Mesenchymal stem cell (in vitro differentiated cells and primary cell): ENCODE results near the gene ALDH5A1.

Source experiments
- DNase-seq: peaks from one replicate; pipeline ENCODE4 v3.0.0-alpha.2; 2013
- H2AFZ ChIP-seq: one replicate; pipeline ENCODE4 v1.6.1; 2013; ENCODE audit warnings: low read depth, mild to moderate bottlenecking, control low read depth, inconsistent platforms, low read length, moderate library complexity
- H2AK5ac ChIP-seq: 2 replicates; pipeline ENCODE4 v1.6.1; 2013; ENCODE audit warnings: low read length, moderate library complexity, mild to moderate bottlenecking, inconsistent platforms; ENCODE audit not compliant: severe bottlenecking
- H2BK120ac ChIP-seq: one replicate; pipeline ENCODE4 v1.6.1; 2013; ENCODE audit warnings: low read depth, mild to moderate bottlenecking, inconsistent platforms, low read length, moderate library complexity
- H2BK12ac ChIP-seq, 2 experiments: one replicate each; pipeline ENCODE4 v1.6.1; 2013; ENCODE audit warnings: inconsistent platforms in 2 of 2, low read length in 2 of 2, mild to moderate bottlenecking in 2 of 2, moderate library complexity in 2 of 2, control low read depth in 1 of 2
- H2BK15ac ChIP-seq: one replicate; pipeline ENCODE4 v1.6.1; 2013; ENCODE audit warnings: mild to moderate bottlenecking, low read depth, inconsistent platforms; ENCODE audit not compliant: poor library complexity, severe bottlenecking
- H2BK5ac ChIP-seq: 2 replicates; pipeline ENCODE4 v1.6.1; 2013; ENCODE audit warnings: low read depth, mild to moderate bottlenecking, low read length, control low read depth, inconsistent platforms; ENCODE audit not compliant: poor library complexity, severe bottlenecking
- H3K14ac ChIP-seq, 2 experiments: one replicate each; pipeline ENCODE4 v1.6.1; 2013; ENCODE audit warnings: inconsistent platforms in 2 of 2, low read length in 2 of 2, control low read depth in 1 of 2, mild to moderate bottlenecking in 1 of 2, moderate library complexity in 1 of 2
- H3K18ac ChIP-seq, 2 experiments: one replicate each; pipeline ENCODE4 v1.6.1; 2013; ENCODE audit warnings: inconsistent platforms in 2 of 2, low read length in 2 of 2, control low read depth in 1 of 2, low read depth in 1 of 2, mild to moderate bottlenecking in 1 of 2
- H3K23ac ChIP-seq, 2 experiments: one replicate each; pipeline ENCODE4 v1.6.1; 2013; ENCODE audit warnings: inconsistent platforms in 2 of 2, low read length in 2 of 2, mild to moderate bottlenecking in 2 of 2, moderate library complexity in 2 of 2, control low read depth in 1 of 2
- H3K27ac ChIP-seq: 2 replicates; pipeline ENCODE4 v1.5.1; 2013; ENCODE audit warnings: mild to moderate bottlenecking, moderate library complexity, low read length, control low read depth, inconsistent platforms; ENCODE audit not compliant: poor library complexity, severe bottlenecking
- H3K27me3 ChIP-seq, 2 experiments: 2 replicates each; pipeline versions ENCODE4 v1.6.1 to v1.7.0; 2013; ENCODE audit warnings: low read length in 2 of 2, mild to moderate bottlenecking in 2 of 2, moderate library complexity in 2 of 2, control low read depth in 1 of 2, inconsistent platforms in 1 of 2; ENCODE audit not compliant: control insufficient read depth in 1 of 2, insufficient read depth in 1 of 2
- H3K36me3 ChIP-seq, 2 experiments: 2 replicates each; pipeline versions ENCODE4 v1.6.1 to v1.7.0; 2013; ENCODE audit warnings: low read length in 2 of 2, control low read depth in 1 of 2, inconsistent platforms in 1 of 2, low read depth in 1 of 2, mild to moderate bottlenecking in 1 of 2; ENCODE audit not compliant: insufficient read depth in 2 of 2, control insufficient read depth in 1 of 2
- H3K4ac ChIP-seq, 2 experiments: one replicate each; pipeline ENCODE4 v1.6.1; 2013; ENCODE audit warnings: inconsistent platforms in 2 of 2, low read length in 2 of 2, mild to moderate bottlenecking in 2 of 2, moderate library complexity in 2 of 2, control low read depth in 1 of 2, low read depth in 1 of 2
- H3K4me1 ChIP-seq: 2 replicates; pipeline ENCODE4 v1.6.1; 2013; ENCODE audit warnings: low read depth, low read length, control low read depth; ENCODE audit not compliant: control insufficient read depth, insufficient read depth
- H3K4me2 ChIP-seq: 2 replicates; pipeline ENCODE4 v1.6.1; 2013; ENCODE audit warnings: low read length, mild to moderate bottlenecking, inconsistent platforms; ENCODE audit not compliant: poor library complexity, severe bottlenecking
- H3K4me3 ChIP-seq, 2 experiments: 2 replicates each; pipeline versions ENCODE4 v1.5.1 to v1.7.0; 2013; ENCODE audit warnings: low read length in 2 of 2, mild to moderate bottlenecking in 2 of 2, control low read depth in 1 of 2, low read depth in 1 of 2; ENCODE audit not compliant: insufficient read depth in 1 of 2
- H3K79me1 ChIP-seq: replicated peaks from 2 replicates; pipeline ENCODE4 v1.6.1; 2013; ENCODE audit warnings: mild to moderate bottlenecking, control low read depth, low read length, inconsistent platforms; ENCODE audit not compliant: poor library complexity, severe bottlenecking
- H3K9ac ChIP-seq: 2 replicates; pipeline ENCODE4 v1.7.0; 2013; ENCODE audit warnings: mild to moderate bottlenecking, low read length, moderate library complexity
- H3K9me3 ChIP-seq: 2 replicates; pipeline ENCODE4 v1.7.0; 2013; ENCODE audit warnings: mild to moderate bottlenecking, low read length; ENCODE audit not compliant: control insufficient read depth
- H4K8ac ChIP-seq: one replicate; pipeline ENCODE4 v1.6.1; 2013; ENCODE audit warnings: inconsistent platforms, mild to moderate bottlenecking, low read length, moderate library complexity
- H4K91ac ChIP-seq: one replicate; pipeline ENCODE4 v1.6.1; 2013; ENCODE audit warnings: mild to moderate bottlenecking, low read length, inconsistent platforms
- WGBS: methylation state at CpG from one replicate; pipeline ENCODE4 v1.1.7; 2013; ENCODE audit warnings: mixed read lengths; 5-methylcytosine and 5-hydroxymethylcytosine counted together

The ALDH5A1 gene

DNA sequence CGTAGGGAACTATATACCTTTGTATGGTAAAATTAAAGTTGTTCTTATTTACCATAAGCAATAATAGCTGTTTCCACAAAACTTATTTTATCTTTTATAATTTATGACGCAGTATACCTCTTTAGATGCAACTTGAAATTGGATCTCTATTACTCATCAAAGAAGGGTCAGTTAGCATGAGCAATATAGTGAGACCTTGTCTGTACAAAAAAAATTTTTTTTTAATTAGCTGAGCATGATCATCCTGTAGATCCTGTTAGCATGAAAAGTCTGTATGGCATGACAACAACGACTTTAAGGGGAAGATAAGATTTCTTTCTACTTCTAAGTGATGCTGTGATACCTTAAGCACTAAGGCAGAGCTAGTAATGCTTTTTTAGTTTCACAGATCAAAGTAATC is 5.9 kb downstream of the ALDH5A1 start:
- Histone ChIP-seq H4K91ac (no peak overlapping the region), H2AK5ac (no peak overlapping the region), H3K23ac (no peak overlapping the region), H3K27me3 (peaks cover 0 to 18% of the 10 kb centered on the region in 2 experiments), H3K18ac (no peak overlapping the region), H3K4me1 (no peaks in the 10 kb centered on the region), H4K8ac (no peak overlapping the region), H3K9ac (no peak overlapping the region), H3K9me3 (no peaks in the 10 kb centered on the region), H3K14ac (no peak overlapping the region), H3K4me3 (no peak overlapping the region), H3K36me3 (peaks cover 0 to 4% of the 10 kb centered on the region in 2 experiments), H3K4me2 (no peak overlapping the region), H2BK120ac (no peak overlapping the region), H2AFZ (no peak overlapping the region), H3K79me1 (no peaks in the 10 kb centered on the region), H3K4ac (no peak overlapping the region), H2BK12ac (no peak overlapping the region), H2BK5ac (no peak overlapping the region), H2BK15ac (no peak overlapping the region), H3K27ac (no peak overlapping the region)
- WGBS: no CpG with 5 or more reads among the region's 3 CpGs
- no peak for DNase-seq

GRCh38 chr6:24501374-24501773 is 6.6 kb downstream of the ALDH5A1 start:
- H2BK12ac ChIP-seq: no peak overlapping the region
- no peak overlapping the region for H2BK120ac ChIP-seq
- H3K27me3 ChIP-seq: peaks cover 0 to 11% of the 10 kb centered on the region in 2 experiments
- no peak overlapping the region for H2BK15ac ChIP-seq
- H3K9ac ChIP-seq: no peak overlapping the region
- H3K79me1 ChIP-seq: no peaks in the 10 kb centered on the region
- no peak overlapping the region for H3K27ac ChIP-seq
- no peak overlapping the region for H3K4me3 ChIP-seq
- H3K4me1 ChIP-seq: no peaks in the 10 kb centered on the region
- H3K4ac ChIP-seq: no peak overlapping the region
- H2BK5ac ChIP-seq: no peak overlapping the region
- H2AK5ac ChIP-seq: no peak overlapping the region
- peaks cover 0 to 4% of the 10 kb centered on the region in 2 experiments for H3K36me3 ChIP-seq
- no peaks in the 10 kb centered on the region for H3K9me3 ChIP-seq
- no peak overlapping the region for H3K4me2 ChIP-seq
- no peak overlapping the region for H4K8ac ChIP-seq
- H2AFZ ChIP-seq: no peak overlapping the region
- WGBS: 60% methylated on average over 2 of the region's 2 CpGs
- H3K14ac ChIP-seq: no peak overlapping the region
- H3K23ac ChIP-seq: no peak overlapping the region
- no peak overlapping the region for H4K91ac ChIP-seq
- DNase-seq: no peak
- H3K18ac ChIP-seq: no peak overlapping the region

DNA sequence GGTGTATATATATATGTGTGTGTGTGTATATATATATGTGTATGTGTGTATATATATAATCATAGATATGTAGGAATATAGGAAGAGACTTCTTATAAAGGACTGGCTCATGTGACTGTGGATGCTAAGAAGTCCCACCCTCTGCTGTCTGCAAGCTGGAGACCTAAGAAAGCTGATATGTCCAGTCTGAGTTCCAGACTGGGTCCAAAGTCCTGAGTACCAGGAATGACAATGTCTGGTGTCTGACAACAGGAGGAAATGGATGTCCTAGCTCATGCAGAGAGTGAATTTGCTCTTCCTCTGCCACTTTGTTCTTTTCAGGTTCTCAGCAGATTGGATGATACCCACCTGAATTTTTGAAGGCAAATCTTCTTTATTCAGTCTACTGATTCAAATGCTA is 7.1 kb downstream of the ALDH5A1 start:
- no peak overlapping the region for H3K4me2 ChIP-seq
- no peaks in the 10 kb centered on the region for H3K79me1 ChIP-seq
- H3K27me3 ChIP-seq: peaks cover 0 to 6% of the 10 kb centered on the region in 2 experiments
- no peak overlapping the region for H2AFZ ChIP-seq
- no peak overlapping the region for H3K4me3 ChIP-seq
- H3K27ac ChIP-seq: no peak overlapping the region
- H2BK120ac ChIP-seq: no peak overlapping the region
- H4K91ac ChIP-seq: no peak overlapping the region
- DNase-seq: no peak
- no peaks in the 10 kb centered on the region for H3K9me3 ChIP-seq
- no peak overlapping the region for H4K8ac ChIP-seq
- no peak overlapping the region for H3K4ac ChIP-seq
- H3K36me3 ChIP-seq: peaks cover 0 to 4% of the 10 kb centered on the region in 2 experiments
- no peak overlapping the region for H3K23ac ChIP-seq
- no peak overlapping the region for H3K9ac ChIP-seq
- H3K18ac ChIP-seq: no peak overlapping the region
- no peak overlapping the region for H2BK5ac ChIP-seq
- H3K14ac ChIP-seq: no peak overlapping the region
- H2AK5ac ChIP-seq: no peak overlapping the region
- no peak overlapping the region for H2BK15ac ChIP-seq
- no peak overlapping the region for H2BK12ac ChIP-seq
- H3K4me1 ChIP-seq: no peaks in the 10 kb centered on the region

DNA sequence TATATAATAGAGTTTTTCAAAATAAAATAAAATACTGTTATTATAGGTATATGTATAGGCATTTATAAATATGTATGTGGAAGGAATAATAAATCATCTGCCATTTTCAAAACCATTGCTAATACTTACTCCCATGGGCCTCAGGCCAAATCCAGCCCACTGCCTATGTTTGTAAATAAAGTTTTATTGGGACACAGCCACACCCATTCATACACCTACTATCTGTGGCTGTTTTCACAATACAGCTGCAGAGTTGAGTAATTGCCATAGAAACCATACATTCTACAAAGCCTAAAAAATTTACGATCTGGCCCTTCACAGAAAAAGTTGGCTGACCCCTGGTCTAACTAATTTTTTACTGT is 9.5 kb downstream of the ALDH5A1 start:
- no peak for DNase-seq
- no peaks in the 10 kb centered on the region for H3K79me1 ChIP-seq
- no peaks in the 10 kb centered on the region for H3K9me3 ChIP-seq
- no peak overlapping the region for H3K4ac ChIP-seq
- no peak overlapping the region for H2BK5ac ChIP-seq
- no peak overlapping the region for H3K27ac ChIP-seq
- H3K14ac ChIP-seq: no peak overlapping the region
- H3K4me2 ChIP-seq: no peak overlapping the region
- H3K23ac ChIP-seq: no peak overlapping the region
- no peak overlapping the region for H4K91ac ChIP-seq
- H2AK5ac ChIP-seq: no peak overlapping the region
- no peak overlapping the region for H2AFZ ChIP-seq
- H3K36me3 ChIP-seq: peaks cover 0 to 4% of the 10 kb centered on the region in 2 experiments
- no peak overlapping the region for H4K8ac ChIP-seq
- no peak overlapping the region for H2BK15ac ChIP-seq
- no peak overlapping the region for H3K4me3 ChIP-seq
- WGBS: 100% methylated on average over 1 of the region's 1 CpG
- no peaks in the 10 kb centered on the region for H3K4me1 ChIP-seq
- H2BK120ac ChIP-seq: no peak overlapping the region
- H2BK12ac ChIP-seq: no peak overlapping the region
- no peak overlapping the region for H3K9ac ChIP-seq
- H3K27me3 ChIP-seq: peaks cover 0 to 2% of the 10 kb centered on the region in 2 experiments
- H3K18ac ChIP-seq: no peak overlapping the region
